Kidney epithelial cell (primary cell): ENCODE data around the gene PRELP. TPM values are rescaled to one million over a fixed set of nuclear protein-coding genes. Genes with fewer than 3 reads are reported as not detected.
A peak's percentile ranks its signal among the peaks of the same experiment; 100 is the strongest.
"Not testable (repeated sequence)": the region's sequence is repeated elsewhere in the genome, so short reads cannot be mapped to it uniquely, and the experiment has no call there.

ENCODE experiments used
- DNase-seq: peaks from one replicate; pipeline ENCODE4 v3.0.0-alpha.2; 2010; ENCODE audit warnings: low read depth
- H3K27me3 ChIP-seq: 2 replicates; pipeline ENCODE4 v1.6.0; 2011; ENCODE audit warnings: low read length; ENCODE audit not compliant: control insufficient read depth, insufficient read depth
- H3K36me3 ChIP-seq: 2 replicates; pipeline ENCODE4 v1.5.1; 2011; ENCODE audit warnings: low read length; ENCODE audit not compliant: control insufficient read depth, insufficient read depth
- H3K4me3 ChIP-seq: 2 replicates; pipeline ENCODE4 v1.5.1; 2011; ENCODE audit warnings: low read depth, mild to moderate bottlenecking, control low read depth, low read length
- total RNA-seq: library from RNA; depleted of rRNA; stranded (reverse); fragments of >200 nt; gene quantifications from 2 replicates; pipeline ENCODE4 v1.2.3, GENCODE V29; 2015
- TF ChIP-seq, protein P1 (sequence below): IDR thresholded peaks from 2 replicates; pipeline ENCODE4 v1.5.1; 2011; ENCODE audit warnings: mild to moderate bottlenecking, moderate library complexity, low read length, control low read depth, inconsistent platforms; ENCODE audit not compliant: insufficient read depth, poor library complexity, severe bottlenecking

The PRELP gene
- total RNA-seq, 1 donor from 2014 or later: under 0.01 TPM

DNA sequence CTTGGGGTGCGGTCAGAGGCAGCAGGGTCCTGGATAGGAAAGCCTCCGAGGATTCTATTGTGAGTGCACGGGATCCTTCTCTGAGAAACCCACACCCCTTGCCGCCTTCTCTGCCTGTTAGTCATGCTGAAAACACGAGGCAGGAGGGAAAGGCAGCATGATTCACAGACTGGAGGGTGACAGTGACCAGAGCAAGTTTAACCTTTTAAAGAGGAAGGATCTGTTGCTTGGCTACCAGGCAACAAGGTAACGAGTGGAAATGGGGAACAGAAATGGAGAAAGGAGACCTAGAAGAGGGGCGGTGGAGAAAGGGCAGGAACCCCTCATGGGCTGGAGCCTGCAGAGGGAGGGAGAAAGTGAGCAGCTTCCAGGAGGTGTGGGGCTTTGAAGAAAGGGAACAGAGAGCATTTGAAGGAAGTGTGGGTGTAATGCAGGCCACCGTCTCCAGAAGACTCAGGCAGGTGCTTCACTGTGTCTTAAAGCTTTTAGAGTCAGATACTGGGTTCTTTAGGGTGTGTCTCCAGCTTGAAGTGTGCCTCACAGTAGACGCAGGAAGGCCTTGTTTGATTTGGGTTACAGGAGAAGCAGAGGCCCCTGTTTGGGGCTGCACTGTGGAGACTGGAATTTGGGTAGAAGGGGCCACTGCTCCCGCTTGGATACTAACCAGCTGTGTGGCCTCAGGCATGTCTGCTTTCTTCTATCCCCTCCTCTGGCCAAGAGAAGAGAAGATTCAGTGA is 37.4 kb downstream of the PRELP start:
- TF ChIP-seq, protein P1, sequence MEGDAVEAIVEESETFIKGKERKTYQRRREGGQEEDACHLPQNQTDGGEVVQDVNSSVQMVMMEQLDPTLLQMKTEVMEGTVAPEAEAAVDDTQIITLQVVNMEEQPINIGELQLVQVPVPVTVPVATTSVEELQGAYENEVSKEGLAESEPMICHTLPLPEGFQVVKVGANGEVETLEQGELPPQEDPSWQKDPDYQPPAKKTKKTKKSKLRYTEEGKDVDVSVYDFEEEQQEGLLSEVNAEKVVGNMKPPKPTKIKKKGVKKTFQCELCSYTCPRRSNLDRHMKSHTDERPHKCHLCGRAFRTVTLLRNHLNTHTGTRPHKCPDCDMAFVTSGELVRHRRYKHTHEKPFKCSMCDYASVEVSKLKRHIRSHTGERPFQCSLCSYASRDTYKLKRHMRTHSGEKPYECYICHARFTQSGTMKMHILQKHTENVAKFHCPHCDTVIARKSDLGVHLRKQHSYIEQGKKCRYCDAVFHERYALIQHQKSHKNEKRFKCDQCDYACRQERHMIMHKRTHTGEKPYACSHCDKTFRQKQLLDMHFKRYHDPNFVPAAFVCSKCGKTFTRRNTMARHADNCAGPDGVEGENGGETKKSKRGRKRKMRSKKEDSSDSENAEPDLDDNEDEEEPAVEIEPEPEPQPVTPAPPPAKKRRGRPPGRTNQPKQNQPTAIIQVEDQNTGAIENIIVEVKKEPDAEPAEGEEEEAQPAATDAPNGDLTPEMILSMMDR: no peak
- H3K27me3 ChIP-seq: no peaks in the 10 kb centered on the region
- H3K4me3 ChIP-seq: no peak overlapping the region
- peak; percentile 95 for DNase-seq
- H3K36me3 ChIP-seq: no peaks in the 10 kb centered on the region

DNA sequence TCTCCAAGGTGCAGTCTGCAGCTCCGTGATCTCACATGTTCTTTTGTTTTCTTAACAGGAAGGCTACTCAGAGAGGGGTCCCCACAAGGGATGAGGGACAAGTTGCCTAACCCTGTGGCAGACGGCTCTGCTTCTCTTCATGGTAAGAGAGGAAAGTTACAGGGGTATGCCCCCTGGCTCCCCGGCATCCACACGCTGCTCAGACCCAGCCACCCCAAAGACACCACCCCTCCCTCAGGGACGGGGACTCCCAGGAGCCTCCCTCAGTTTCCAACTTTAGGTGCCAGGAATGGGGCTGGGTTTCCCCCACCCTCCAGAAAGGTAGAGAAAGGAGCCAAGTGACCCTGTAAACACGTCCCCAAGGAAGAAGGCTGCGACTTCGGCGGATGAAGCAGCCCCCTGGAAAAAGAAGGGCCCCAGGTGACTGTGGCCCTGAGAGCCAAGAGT is 38.0 kb downstream of the PRELP start:
- TF ChIP-seq, protein P1: no peak
- no peak overlapping the region for H3K4me3 ChIP-seq
- no peak for DNase-seq

DNA sequence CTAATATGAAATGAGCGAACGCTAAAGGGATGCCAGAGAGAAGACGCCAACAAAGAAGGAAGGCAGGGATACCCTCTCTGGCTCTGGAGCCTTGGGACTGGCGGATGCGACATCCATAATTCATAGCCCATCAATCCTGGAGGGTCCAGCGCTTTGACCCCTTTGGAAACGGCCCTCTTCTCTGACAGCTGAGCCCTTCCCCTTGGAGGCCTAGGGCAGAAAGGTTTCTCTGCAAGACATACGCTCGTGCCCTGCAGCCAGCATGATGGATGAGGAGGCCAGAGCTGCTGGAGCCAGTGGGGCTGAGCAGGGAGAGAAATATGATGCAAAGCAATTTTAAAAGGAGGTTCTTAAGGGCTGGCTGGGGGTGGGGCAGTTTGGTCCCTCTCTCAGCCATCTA is 40.6 kb downstream of the PRELP start:
- DNase-seq: no peak
- Histone ChIP-seq H3K36me3 (no peaks in the 10 kb centered on the region), H3K4me3 (no peak overlapping the region), H3K27me3 (no peaks in the 10 kb centered on the region)
- TF ChIP-seq, protein P1: no peak

More for the DNA sequence above, 38.0 kb downstream of the PRELP start:
- Histone ChIP-seq H3K36me3 (no peaks in the 10 kb centered on the region), H3K27me3 (no peaks in the 10 kb centered on the region)

DNA sequence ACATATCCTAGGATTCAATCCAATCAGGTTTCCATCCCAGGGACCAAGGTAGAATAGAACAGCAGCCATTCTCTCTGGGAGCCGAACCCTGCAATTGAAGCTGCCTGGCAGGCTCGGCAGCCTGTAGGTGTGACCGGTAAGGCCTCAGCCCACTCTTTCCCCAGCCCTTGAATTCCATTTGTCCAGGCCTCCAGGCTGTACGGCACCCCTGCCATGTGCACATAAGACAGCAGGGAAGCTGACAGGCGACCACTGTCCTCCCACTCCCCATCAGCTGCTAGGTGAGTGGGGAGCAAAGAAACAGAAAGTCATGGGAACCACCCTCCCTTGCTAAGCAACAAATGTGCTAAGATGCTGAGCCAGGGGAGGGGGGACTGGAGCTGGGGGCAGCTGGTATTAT is 41.3 kb downstream of the PRELP start:
- no peak for DNase-seq
- H3K36me3 ChIP-seq: no peaks in the 10 kb centered on the region
- TF ChIP-seq, protein P1: no peak
- H3K4me3 ChIP-seq: no peak overlapping the region
- no peaks in the 10 kb centered on the region for H3K27me3 ChIP-seq

DNA sequence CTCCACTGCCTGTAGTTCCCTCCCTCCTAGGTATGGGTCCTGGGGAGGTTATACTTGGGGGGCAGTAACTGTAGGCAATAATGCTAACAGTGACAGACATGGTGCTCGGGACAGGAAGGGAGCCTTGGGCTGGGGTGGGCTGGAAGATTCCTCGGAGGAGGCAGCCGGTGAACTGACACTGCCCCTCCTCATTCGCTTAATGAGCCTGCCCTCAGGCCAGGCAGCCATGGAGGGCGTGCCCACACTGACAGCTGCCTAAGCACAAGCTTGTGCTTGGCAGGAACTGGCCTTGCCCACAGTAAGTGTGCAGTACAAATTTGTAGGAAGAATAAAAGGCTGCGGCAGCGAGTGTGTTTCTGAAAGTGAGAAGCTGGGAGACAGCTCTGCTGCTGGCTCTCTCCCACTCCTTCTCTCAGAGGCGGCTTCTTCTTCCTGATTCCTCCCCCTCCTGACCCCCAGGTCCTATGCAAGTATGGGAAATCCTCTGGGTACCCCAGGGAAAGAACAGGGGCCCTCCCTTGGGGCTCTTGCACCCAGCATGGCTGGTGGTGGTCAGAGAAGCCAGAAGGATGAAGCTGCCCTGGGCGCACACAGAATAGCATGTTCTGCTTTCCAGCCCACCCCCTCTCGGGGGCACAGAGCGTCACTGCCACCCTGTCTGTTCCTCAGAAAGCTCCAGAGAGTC is 42.0 kb downstream of the PRELP start:
- TF ChIP-seq, protein P1: no peak
- Histone ChIP-seq H3K36me3 (no peaks in the 10 kb centered on the region), H3K4me3 (no peak overlapping the region), H3K27me3 (no peaks in the 10 kb centered on the region)
- no peak for DNase-seq

DNA sequence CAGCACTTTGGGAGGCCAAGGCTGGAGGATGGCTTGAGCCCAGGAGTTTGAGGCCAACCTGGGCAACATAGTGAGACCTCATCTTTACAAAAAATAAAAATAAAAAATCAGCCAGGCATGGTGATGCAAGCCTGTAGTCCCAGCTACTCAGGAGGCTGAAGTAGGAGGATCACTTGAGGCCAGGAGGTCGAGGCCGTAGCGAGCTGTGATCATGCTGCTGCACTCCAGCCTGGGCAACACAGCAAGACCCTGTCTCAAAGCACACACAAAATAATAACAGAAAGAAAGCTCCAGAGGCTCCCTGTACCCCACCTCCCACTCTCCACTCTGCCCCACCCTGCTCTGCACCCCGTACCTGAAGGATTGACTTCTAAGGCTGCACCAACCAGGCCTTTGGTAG is 42.5 kb downstream of the PRELP start:
- H3K27me3 ChIP-seq, H3K36me3 ChIP-seq, H3K4me3 ChIP-seq, DNase-seq: not testable (repeated sequence)
